ENCODE measurements around the gene MYBPC3. TPM values are rescaled to one million over a fixed set of nuclear protein-coding genes. Genes with fewer than 3 reads are reported as not detected.
"Not testable (repeated sequence)": the region's sequence is repeated elsewhere in the genome, so short reads cannot be mapped to it uniquely, and the experiment has no call there.

MYBPC3 gene
- total RNA-seq, 1 donor from 2014 or later: not detected

DNA sequence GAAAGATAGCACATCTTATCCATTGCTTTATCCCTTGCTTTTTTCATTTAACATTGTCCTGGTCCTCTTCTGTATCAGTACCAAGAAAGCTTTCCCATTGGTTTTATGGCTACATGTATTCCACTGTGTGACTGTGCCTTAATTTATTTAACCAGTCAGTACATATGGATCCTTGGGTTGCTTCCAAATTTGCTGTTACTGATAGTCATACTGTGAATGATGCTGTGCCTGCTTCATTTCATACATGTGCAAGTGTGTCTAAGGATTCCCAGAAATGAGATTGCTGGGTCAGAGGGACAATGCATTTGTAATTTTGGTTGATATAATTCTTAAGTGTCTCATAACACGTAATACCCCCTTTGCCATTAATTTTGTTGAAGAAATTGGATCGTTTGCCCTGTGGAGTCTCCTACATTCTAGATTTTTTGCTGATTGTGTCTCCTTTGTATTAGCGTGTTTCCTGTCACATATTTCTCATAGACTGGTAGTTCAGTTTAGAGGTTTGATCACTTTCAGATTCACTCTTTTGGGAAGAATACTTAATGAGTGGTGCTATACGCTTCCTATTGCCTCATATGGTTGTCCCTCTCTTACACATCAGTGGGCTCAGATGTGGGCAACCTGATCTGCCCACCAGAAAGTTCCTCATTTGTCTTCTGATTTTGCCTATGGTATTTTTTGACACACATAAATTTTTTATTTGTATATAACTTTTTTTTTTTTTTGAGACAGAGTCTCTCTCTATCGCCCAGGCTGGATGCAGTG, 35.3 kb downstream of the MYBPC3 start:
- no peak for DNase-seq (ENCODE audit: low read depth)
- Histone ChIP-seq H3K4me3 (ENCODE audit: low read depth, low read length) (no peak overlapping the region), H3K36me3 (ENCODE audit: control insufficient read depth, insufficient read depth, low read length) (no peaks in the 10 kb centered on the region), H3K27me3 (ENCODE audit: control insufficient read depth, insufficient read depth, low read length) (no peaks in the 10 kb centered on the region)
- TF ChIP-seq, protein P1, sequence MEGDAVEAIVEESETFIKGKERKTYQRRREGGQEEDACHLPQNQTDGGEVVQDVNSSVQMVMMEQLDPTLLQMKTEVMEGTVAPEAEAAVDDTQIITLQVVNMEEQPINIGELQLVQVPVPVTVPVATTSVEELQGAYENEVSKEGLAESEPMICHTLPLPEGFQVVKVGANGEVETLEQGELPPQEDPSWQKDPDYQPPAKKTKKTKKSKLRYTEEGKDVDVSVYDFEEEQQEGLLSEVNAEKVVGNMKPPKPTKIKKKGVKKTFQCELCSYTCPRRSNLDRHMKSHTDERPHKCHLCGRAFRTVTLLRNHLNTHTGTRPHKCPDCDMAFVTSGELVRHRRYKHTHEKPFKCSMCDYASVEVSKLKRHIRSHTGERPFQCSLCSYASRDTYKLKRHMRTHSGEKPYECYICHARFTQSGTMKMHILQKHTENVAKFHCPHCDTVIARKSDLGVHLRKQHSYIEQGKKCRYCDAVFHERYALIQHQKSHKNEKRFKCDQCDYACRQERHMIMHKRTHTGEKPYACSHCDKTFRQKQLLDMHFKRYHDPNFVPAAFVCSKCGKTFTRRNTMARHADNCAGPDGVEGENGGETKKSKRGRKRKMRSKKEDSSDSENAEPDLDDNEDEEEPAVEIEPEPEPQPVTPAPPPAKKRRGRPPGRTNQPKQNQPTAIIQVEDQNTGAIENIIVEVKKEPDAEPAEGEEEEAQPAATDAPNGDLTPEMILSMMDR (IDR thresholded peaks at IDR 0.05; ENCODE audit: insufficient read depth, low read length, poor library complexity, severe bottlenecking): no peak

DNA sequence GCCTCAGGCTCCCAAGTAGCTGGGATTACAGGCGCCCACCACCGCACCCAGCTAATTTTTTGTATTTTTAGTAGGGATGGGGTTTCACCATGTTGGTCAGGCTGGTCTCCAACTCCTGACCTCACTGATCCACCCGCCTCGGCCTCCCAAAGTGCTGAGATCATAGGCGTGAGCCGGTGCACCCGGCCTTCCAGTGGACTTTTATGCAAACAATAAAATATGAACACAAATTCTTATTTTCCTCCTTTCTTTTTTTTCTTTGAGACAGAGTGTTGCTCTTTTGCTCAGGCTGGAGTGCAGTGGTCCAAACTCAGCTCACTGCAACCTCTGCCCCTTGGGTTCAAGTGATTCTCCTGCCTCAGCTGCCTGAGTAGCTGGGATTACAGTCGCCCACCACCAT, 36.0 kb downstream of the MYBPC3 start:
- DNase-seq (ENCODE audit: low read depth); H3K36me3 ChIP-seq (ENCODE audit: control insufficient read depth, insufficient read depth, low read length); H3K4me3 ChIP-seq (ENCODE audit: low read depth, low read length); H3K27me3 ChIP-seq (ENCODE audit: control insufficient read depth, insufficient read depth, low read length): not testable (repeated sequence)

DNA sequence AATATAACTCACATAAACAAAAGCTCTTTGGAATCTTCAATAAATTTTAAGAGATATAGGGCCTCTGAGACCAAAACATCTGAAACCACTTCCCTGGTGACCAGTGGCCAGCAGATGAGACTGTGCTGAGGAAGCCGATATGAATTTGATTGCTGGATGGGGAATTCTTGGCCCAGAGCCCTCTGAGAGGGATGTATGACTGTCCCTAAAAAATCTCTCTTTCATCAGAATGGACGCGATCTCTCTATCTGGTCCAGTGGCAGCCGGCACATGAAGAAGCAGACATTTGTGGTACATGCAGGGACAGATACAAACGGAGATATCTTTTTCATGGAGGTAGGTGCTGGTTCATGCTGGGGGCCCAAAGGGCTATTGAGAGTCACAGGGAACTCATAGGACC, 37.5 kb downstream of the MYBPC3 start:
- no peaks in the 10 kb centered on the region for H3K27me3 ChIP-seq (ENCODE audit: control insufficient read depth, insufficient read depth, low read length)
- no peaks in the 10 kb centered on the region for H3K36me3 ChIP-seq (ENCODE audit: control insufficient read depth, insufficient read depth, low read length)
- no peak for DNase-seq (ENCODE audit: low read depth)
- no peak overlapping the region for H3K4me3 ChIP-seq (ENCODE audit: low read depth, low read length)
- TF ChIP-seq, protein P1 (IDR thresholded peaks at IDR 0.05; ENCODE audit: insufficient read depth, low read length, poor library complexity, severe bottlenecking): no peak

DNA sequence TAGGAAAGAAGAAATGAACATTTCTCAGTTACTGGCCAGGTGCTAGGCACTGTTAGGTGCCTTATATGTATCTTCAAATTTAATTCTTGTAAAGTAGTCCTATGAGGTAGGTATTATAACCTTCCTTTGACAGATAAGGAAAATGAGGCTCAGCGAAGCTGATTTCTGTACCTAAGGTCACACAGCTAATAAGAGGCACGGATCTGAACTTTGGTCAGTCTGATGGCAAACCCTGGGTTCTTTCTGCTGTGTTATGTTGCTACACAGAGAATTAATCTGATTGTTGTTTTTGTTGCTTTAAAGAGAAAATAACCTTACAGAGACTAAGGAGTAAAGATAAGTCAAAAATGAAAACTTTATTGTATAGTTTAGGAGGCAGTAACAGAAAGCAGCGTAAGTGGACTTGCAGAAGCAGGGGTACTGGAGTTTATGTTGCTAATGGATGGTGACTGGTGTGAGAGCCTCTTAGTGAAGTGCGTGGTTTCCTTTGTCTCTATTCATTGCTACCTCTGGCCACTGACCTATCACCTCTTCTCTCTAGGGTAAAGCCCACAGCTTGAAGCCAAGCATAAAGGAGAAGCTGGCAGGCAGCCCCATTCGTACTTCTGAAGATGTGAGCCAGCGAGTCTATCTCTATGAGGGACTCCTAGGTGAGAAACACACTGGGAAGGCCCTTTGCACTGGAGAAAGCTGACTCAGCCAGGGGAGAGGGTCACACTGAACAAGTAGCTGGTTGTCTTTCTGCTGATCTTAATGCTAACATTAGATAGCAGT, 44.3 kb downstream of the MYBPC3 start:
- Histone ChIP-seq H3K4me3 (ENCODE audit: low read depth, low read length) (no peak overlapping the region), H3K36me3 (ENCODE audit: control insufficient read depth, insufficient read depth, low read length) (no peaks in the 10 kb centered on the region), H3K27me3 (ENCODE audit: control insufficient read depth, insufficient read depth, low read length) (no peaks in the 10 kb centered on the region)
- TF ChIP-seq, protein P1 (IDR thresholded peaks at IDR 0.05; ENCODE audit: insufficient read depth, low read length, poor library complexity, severe bottlenecking): no peak
- DNase-seq (ENCODE audit: low read depth): no peak

DNA sequence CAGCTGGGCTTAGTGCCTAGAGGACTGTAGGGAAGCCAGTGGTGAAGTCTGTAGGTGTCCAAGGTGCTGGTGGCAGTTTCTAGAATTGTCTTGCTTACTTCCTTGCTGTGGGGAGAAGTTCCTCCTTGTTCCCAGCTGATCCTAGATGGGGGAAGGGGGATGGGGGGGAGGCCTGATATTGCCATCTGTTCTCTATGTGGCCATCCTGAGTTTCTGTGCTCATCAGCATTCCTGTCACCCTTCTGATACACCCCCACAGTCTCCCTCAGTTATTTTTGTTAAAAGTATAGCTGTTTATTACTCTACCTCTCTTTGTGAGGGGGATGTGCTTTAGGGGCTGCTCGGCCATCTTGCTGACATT, 46.0 kb downstream of the MYBPC3 start:
- DNase-seq (ENCODE audit: low read depth): no peak
- Histone ChIP-seq H3K4me3 (ENCODE audit: low read depth, low read length) (no peak overlapping the region), H3K27me3 (ENCODE audit: control insufficient read depth, insufficient read depth, low read length) (no peaks in the 10 kb centered on the region), H3K36me3 (ENCODE audit: control insufficient read depth, insufficient read depth, low read length) (no peaks in the 10 kb centered on the region)
- TF ChIP-seq, protein P1 (IDR thresholded peaks at IDR 0.05; ENCODE audit: insufficient read depth, low read length, poor library complexity, severe bottlenecking): no peak

DNA sequence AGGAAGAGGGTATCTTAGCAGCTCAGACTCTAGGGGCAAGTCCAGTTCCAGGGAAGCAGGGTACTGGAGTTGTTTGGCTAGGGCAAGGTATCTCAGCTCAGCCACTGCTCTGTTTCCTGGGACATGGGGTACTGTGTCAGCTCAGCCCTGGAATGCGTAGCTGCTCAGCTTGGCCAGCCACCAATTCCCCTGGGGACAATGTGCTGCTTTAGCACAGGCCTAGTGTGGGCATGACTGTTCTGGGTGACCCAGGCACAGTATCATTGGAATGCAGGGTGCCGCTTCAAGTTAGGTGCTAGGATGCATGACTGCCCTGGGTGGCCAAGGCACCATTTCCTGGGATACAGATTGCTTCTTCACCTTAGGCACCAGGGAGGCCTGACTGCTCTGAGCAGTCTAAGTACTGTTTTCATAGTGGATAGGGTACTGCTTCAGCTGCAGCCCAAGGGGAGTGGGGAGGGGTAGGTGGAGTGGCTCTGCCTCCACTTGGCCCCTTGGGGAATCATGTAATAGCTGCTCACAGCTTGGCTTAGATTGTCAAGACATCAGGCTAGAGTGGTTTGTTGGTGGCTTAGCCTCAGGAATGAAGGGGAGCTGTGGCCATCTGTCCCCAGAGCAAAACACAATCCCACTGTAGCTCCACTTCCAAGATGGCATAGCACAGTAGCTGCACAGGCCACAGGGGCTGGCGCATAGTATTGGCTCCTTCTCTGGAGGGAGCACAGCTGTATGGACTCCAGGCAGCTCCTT, 46.6 kb downstream of the MYBPC3 start:
- H3K36me3 ChIP-seq (ENCODE audit: control insufficient read depth, insufficient read depth, low read length): no peaks in the 10 kb centered on the region
- no peaks in the 10 kb centered on the region for H3K27me3 ChIP-seq (ENCODE audit: control insufficient read depth, insufficient read depth, low read length)
- TF ChIP-seq, protein P1 (IDR thresholded peaks at IDR 0.05; ENCODE audit: insufficient read depth, low read length, poor library complexity, severe bottlenecking): no peak
- no peak overlapping the region for H3K4me3 ChIP-seq (ENCODE audit: low read depth, low read length)
- peak; percentile 4 for DNase-seq (ENCODE audit: low read depth)

Data from kidney epithelial cell (primary cell).